Fibroblast of pulmonary artery (primary cell): Measurements from ENCODE around the gene MPI.

Experiments
- DNase-seq: peaks from one replicate; pipeline ENCODE4 v3.0.0-alpha.2; 2010; ENCODE audit warnings: low read depth
- H3K4me3 ChIP-seq: replicated peaks from 2 replicates; pipeline ENCODE4 v1.5.1; 2011; ENCODE audit warnings: low read depth, mild to moderate bottlenecking, control low read depth, low read length, moderate library complexity
- TF ChIP-seq, protein P1 (sequence below): IDR thresholded peaks from 2 replicates; pipeline ENCODE4 v1.5.1; 2011; ENCODE audit warnings: mild to moderate bottlenecking, control low read depth, low read length, inconsistent platforms; ENCODE audit errors: missing control alignments

The MPI gene

DNA sequence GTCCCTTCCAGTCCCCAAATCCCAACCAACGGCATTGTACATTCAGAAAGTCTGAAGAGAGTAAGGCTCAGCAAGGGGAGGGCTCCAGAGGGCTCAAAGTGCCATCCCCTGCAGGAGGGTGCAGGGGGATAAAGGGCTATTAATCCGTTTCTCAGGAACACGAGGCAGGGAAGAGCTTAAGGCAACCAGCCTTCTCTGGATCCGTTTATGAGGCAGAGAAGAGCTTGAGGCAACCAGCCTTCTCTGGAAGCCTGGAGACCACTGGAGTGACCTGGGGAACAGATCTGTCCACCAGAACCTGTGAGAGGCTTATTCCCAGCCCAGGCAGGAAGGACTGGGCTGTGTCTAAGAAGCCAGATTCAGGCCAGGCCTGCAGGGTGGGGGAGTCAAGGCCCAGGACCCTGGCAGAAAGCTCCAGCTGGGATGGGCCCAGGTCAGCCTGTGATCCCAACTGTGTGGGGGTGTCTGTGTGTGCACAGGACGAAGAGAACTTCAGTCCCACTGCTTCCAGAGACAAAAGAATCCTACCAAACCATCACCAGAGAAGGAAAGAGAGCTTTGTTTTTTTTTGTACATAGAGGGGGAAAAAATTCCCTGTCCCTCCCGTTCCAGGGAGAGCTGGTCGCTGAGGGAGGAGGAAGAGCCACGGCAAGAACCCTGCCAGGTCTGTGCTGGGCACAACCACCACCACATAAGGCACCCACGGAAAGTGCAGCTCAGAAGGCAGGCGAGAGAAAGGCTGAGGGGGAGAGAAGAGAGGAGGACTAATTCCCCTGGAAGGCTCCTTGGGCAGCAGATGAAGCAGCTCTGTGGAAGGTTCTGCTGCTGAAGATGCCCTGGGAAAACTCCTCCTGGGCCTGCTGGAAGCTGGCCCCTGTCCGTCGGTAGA lies 45.3 kb upstream of the MPI start:
- TF ChIP-seq, protein P1, sequence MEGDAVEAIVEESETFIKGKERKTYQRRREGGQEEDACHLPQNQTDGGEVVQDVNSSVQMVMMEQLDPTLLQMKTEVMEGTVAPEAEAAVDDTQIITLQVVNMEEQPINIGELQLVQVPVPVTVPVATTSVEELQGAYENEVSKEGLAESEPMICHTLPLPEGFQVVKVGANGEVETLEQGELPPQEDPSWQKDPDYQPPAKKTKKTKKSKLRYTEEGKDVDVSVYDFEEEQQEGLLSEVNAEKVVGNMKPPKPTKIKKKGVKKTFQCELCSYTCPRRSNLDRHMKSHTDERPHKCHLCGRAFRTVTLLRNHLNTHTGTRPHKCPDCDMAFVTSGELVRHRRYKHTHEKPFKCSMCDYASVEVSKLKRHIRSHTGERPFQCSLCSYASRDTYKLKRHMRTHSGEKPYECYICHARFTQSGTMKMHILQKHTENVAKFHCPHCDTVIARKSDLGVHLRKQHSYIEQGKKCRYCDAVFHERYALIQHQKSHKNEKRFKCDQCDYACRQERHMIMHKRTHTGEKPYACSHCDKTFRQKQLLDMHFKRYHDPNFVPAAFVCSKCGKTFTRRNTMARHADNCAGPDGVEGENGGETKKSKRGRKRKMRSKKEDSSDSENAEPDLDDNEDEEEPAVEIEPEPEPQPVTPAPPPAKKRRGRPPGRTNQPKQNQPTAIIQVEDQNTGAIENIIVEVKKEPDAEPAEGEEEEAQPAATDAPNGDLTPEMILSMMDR = no peak
- H3K4me3 ChIP-seq = no peak overlapping the region
- DNase-seq = no peak

- DNase-seq = no peak
- H3K4me3 ChIP-seq = no peak overlapping the region
- TF ChIP-seq, protein P1 = no peak
Observed at GRCh38 chr15:74845208-74845568, 44.7 kb upstream of the MPI start.

- DNase-seq = no peak
- H3K4me3 ChIP-seq = no peak overlapping the region
Observed at GRCh38 chr15:74845581-74845980, 44.3 kb upstream of the MPI start.

GRCh38 chr15:74847432-74847831 lies 42.4 kb upstream of the MPI start:
- H3K4me3 ChIP-seq = no peak overlapping the region
- TF ChIP-seq, protein P1 = no peak
- DNase-seq = no peak

More at GRCh38 chr15:74845581-74845980, 44.3 kb upstream of the MPI start:
- TF ChIP-seq, protein P1 = no peak

DNA sequence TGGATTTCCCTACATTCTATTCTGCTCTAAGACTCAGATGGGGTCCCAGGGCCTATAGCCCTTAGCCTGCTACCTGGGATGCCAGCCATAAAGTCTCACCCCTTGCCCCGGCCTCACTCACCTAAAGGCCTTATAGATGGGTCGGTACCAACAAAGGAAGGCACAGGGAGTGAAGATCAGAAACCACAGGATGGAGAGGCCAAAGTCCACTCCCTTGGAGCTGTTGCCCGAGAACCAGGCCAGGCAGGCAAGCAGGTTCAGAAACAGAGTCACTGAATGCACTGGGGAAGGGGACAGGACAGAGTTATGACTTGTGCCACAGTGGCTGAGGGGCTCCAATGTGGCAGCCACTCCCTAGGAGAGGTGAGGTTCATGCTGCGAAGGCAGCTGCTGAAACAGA lies 39.4 kb upstream of the MPI start:
- TF ChIP-seq, protein P1 = no peak
- no peak for DNase-seq
- H3K4me3 ChIP-seq = no peak overlapping the region

GRCh38 chr15:74851960-74852359 lies 37.9 kb upstream of the MPI start:
- no peak overlapping the region for H3K4me3 ChIP-seq
- no peak for DNase-seq

More at GRCh38 chr15:74851960-74852359, 37.9 kb upstream of the MPI start:
- TF ChIP-seq, protein P1 = no peak
